ENCODE results near the gene PNPLA2. TPM values are rescaled to one million over a fixed set of nuclear protein-coding genes. Genes with fewer than 3 reads are reported as not detected.

PNPLA2 gene
- total RNA-seq, 4 donors from 2014 or later, result 62.8 to 107 (median 77.6) TPM

GRCh38 chr11:863023-863909 lies 44.6 kb downstream of the PNPLA2 start:
- TF ChIP-seq CTCF (IDR thresholded peaks at IDR 0.05) (no peak), POLR2AphosphoS5 (IDR thresholded peaks at IDR 0.05) (no peak)
- intact Hi-C loops (cut with DNase I), result no loop called here
- no peaks in the 10 kb centered on the region for H3K9me3 ChIP-seq
- H3K36me3 ChIP-seq, result peaks cover 36 to 63% (median 51%) of the 10 kb centered on the region in 4 donors
- DNase-seq (ENCODE audit: extremely low spot score), result no peak
- H3K27me3 ChIP-seq, result no peaks in the 10 kb centered on the region
- H3K4me3 ChIP-seq, result no peak overlapping the region
- no peak overlapping the region for H3K27ac ChIP-seq (replicated peaks in 1 of 4)
- peaks cover 20 to 39% (median 35%) of the 10 kb centered on the region in 4 donors for H3K4me1 ChIP-seq
- WGBS, result 80% methylated on average over 21 of the region's 24 CpGs

DNA sequence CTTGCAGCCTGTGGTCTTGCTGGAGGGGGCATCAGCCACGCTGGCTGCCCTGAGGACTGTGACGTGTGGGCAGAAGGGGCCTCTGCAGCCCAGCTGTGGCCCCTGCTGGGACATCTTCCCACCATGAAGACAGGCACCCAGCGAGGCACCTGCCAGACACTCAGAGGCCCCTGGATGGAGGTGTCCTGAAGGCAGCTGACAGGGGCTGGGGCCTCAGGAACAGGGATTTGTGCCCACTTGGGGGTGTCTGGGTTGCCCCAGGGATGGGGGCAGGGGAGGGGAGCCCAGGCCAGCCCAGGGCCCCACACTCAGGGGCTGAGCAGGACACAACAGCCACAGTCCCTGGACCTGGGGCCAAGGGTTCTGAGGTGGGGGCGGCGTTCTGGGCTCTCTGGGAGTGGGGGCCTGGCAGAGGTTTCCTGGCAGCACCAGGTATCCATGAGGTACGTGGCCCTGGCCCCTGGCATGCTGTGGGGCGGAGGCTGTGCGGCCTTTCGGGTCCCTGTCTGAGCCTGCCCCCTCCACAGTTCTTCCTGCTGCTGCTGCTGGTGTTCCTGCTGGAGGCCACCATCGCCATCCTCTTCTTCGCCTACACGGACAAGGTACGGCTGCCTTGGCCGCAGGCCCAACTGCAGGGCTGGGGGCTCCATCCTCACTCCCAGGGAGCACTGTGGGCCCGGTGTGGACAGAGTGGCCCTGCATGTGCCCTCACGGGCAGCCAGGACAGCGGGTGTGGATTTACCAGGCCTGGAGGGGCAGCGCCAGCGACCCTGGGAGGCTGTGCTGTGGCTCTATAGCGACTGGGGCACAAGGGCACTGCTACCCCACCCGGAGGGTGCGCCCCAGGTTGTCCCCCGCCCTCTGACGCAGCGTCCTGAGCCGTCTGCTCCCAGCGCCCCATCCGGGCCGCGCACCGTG lies 45.5 kb downstream of the PNPLA2 start:
- H3K4me1 ChIP-seq, result peaks cover 20 to 30% (median 26%) of the 10 kb centered on the region in 4 donors
- H3K9me3 ChIP-seq, result no peaks in the 10 kb centered on the region
- H3K27me3 ChIP-seq, result no peaks in the 10 kb centered on the region
- no peak for DNase-seq (ENCODE audit: extremely low spot score)
- WGBS, result 94% methylated on average over 9 of the region's 31 CpGs
- intact Hi-C loops (cut with DNase I), result no loop called here
- H3K27ac ChIP-seq (replicated peaks in 1 of 4), result no peak overlapping the region
- peaks cover 36 to 69% (median 51%) of the 10 kb centered on the region in 4 donors for H3K36me3 ChIP-seq
- TF ChIP-seq POLR2A (IDR thresholded peaks at IDR 0.05; ENCODE audit: low read depth), result no peak
- TF ChIP-seq EP300 (IDR thresholded peaks at IDR 0.05), result no peak
- no peak for TF ChIP-seq CTCF (IDR thresholded peaks at IDR 0.05)
- no peak for TF ChIP-seq POLR2AphosphoS5 (IDR thresholded peaks at IDR 0.05)
- H3K4me3 ChIP-seq, result no peak overlapping the region

GRCh38 chr11:864898-865297 lies 46.2 kb downstream of the PNPLA2 start:
- H3K36me3 ChIP-seq, result peaks cover 36 to 76% (median 56%) of the 10 kb centered on the region in 4 donors
- TF ChIP-seq CTCF (IDR thresholded peaks at IDR 0.05) (no peak), EP300 (IDR thresholded peaks at IDR 0.05) (no peak), POLR2AphosphoS5 (IDR thresholded peaks at IDR 0.05) (no peak), POLR2A (IDR thresholded peaks at IDR 0.05; ENCODE audit: low read depth) (no peak)
- intact Hi-C loops (cut with DNase I), result no loop called here

GRCh38 chr11:865462-866430 lies 47.0 kb downstream of the PNPLA2 start:
- H3K36me3 ChIP-seq, result peaks cover 36 to 76% (median 57%) of the 10 kb centered on the region in 4 donors
- no peak for TF ChIP-seq POLR2AphosphoS5 (IDR thresholded peaks at IDR 0.05)
- TF ChIP-seq CTCF (IDR thresholded peaks at IDR 0.05), result no peak
- no peak for TF ChIP-seq EP300 (IDR thresholded peaks at IDR 0.05)
- TF ChIP-seq POLR2A (IDR thresholded peaks at IDR 0.05; ENCODE audit: low read depth), result no peak
- H3K27me3 ChIP-seq, result no peaks in the 10 kb centered on the region
- H3K4me1 ChIP-seq, result peaks cover 7 to 14% (median 11%) of the 10 kb centered on the region in 4 donors
- no peak for DNase-seq (ENCODE audit: extremely low spot score)
- H3K4me3 ChIP-seq, result no peak overlapping the region
- no peaks in the 10 kb centered on the region for H3K9me3 ChIP-seq
- WGBS, result 91% methylated on average over 14 of the region's 41 CpGs
- intact Hi-C loops (cut with DNase I), result no loop called here
- no peak overlapping the region for H3K27ac ChIP-seq (replicated peaks in 1 of 4)

More at GRCh38 chr11:864898-865297, 46.2 kb downstream of the PNPLA2 start:
- no peak overlapping the region for H3K4me3 ChIP-seq
- H3K27ac ChIP-seq (replicated peaks in 1 of 4), result no peak overlapping the region
- 85% methylated on average over 9 of the region's 11 CpGs for WGBS
- DNase-seq (ENCODE audit: extremely low spot score), result no peak
- no peaks in the 10 kb centered on the region for H3K9me3 ChIP-seq
- no peaks in the 10 kb centered on the region for H3K27me3 ChIP-seq
- H3K4me1 ChIP-seq, result peaks cover 14 to 22% (median 19%) of the 10 kb centered on the region in 4 donors

Data from esophagus muscularis mucosa (tissue), 4 donors.